ENCODE results near the gene PCDH9.

PCDH9 gene

GRCh38 chr13:66948910-66949309 lies 281.2 kb downstream of the PCDH9 start:
- Histone ChIP-seq H3K4me3 (replicated peaks; ENCODE audit: insufficient read depth, low read length) (no peak overlapping the region), H3K27ac (replicated peaks) (no peak overlapping the region), H3K27me3 (ENCODE audit: insufficient read depth, poor library complexity, severe bottlenecking) (no peaks in the 10 kb centered on the region)
- TF ChIP-seq CTCF (IDR thresholded peaks at IDR 0.05; ENCODE audit: insufficient read depth, low read length) = no peak
- TF ChIP-seq POLR2AphosphoS5 (IDR thresholded peaks at IDR 0.05; ENCODE audit: low read depth) = no peak
- TF ChIP-seq GABPA (IDR thresholded peaks at IDR 0.05; ENCODE audit: low read depth) = no peak
- TF ChIP-seq REST (IDR thresholded peaks at IDR 0.05; ENCODE audit: insufficient replicate concordance, low read depth) = no peak
- TF ChIP-seq SPI1 (IDR thresholded peaks at IDR 0.05; ENCODE audit: borderline replicate concordance, low read depth) = no peak
- no peak for DNase-seq (ENCODE audit: low read depth in 1 of 2, low spot score in 1 of 2)

- no peaks in the 10 kb centered on the region for H3K27me3 ChIP-seq (ENCODE audit: insufficient read depth, poor library complexity, severe bottlenecking)
- H3K27ac ChIP-seq (replicated peaks) = no peak overlapping the region
- no peak for TF ChIP-seq CTCF (IDR thresholded peaks at IDR 0.05; ENCODE audit: insufficient read depth, low read length)
- no peak for TF ChIP-seq GABPA (IDR thresholded peaks at IDR 0.05; ENCODE audit: low read depth)
- no peak for TF ChIP-seq POLR2AphosphoS5 (IDR thresholded peaks at IDR 0.05; ENCODE audit: low read depth)
- no peak for TF ChIP-seq SPI1 (IDR thresholded peaks at IDR 0.05; ENCODE audit: borderline replicate concordance, low read depth)
- TF ChIP-seq REST (IDR thresholded peaks at IDR 0.05; ENCODE audit: insufficient replicate concordance, low read depth) = no peak
- no peak overlapping the region for H3K4me3 ChIP-seq (replicated peaks; ENCODE audit: insufficient read depth, low read length)
- no peak for DNase-seq (ENCODE audit: low read depth in 1 of 2, low spot score in 1 of 2)
Measured at GRCh38 chr13:66943530-66943929, 286.6 kb downstream of the PCDH9 start.

- Histone ChIP-seq H3K27ac (replicated peaks) (no peak overlapping the region), H3K27me3 (ENCODE audit: insufficient read depth, poor library complexity, severe bottlenecking) (no peaks in the 10 kb centered on the region), H3K4me3 (replicated peaks; ENCODE audit: insufficient read depth, low read length) (no peak overlapping the region)
- DNase-seq (ENCODE audit: low read depth in 1 of 2, low spot score in 1 of 2) = no peak
- no peak for TF ChIP-seq SPI1 (IDR thresholded peaks at IDR 0.05; ENCODE audit: borderline replicate concordance, low read depth)
- no peak for TF ChIP-seq GABPA (IDR thresholded peaks at IDR 0.05; ENCODE audit: low read depth)
- no peak for TF ChIP-seq CTCF (IDR thresholded peaks at IDR 0.05; ENCODE audit: insufficient read depth, low read length)
- TF ChIP-seq REST (IDR thresholded peaks at IDR 0.05; ENCODE audit: insufficient replicate concordance, low read depth) = no peak
- no peak for TF ChIP-seq POLR2AphosphoS5 (IDR thresholded peaks at IDR 0.05; ENCODE audit: low read depth)
Measured at GRCh38 chr13:66940113-66940512, 290.0 kb downstream of the PCDH9 start.
